Measurements from ENCODE around the gene GLP2R.

The GLP2R gene

DNA sequence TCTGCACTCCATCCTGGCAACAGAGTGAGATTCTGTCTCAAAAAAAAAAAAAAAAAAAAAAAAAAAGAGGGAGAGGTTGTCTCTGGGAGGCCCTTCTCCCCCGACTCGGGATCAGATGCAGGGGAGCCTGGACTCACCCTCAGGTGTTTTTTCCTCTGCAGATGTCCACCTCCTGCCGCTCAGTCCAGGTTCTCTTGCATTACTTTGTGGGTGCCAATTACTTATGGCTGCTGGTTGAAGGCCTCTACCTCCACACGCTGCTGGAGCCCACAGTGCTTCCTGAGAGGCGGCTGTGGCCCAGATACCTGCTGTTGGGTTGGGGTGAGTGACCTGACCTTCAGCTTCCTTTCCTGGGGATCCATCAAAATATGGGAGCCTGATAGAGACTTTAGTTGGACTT, 34.1 kb downstream of the GLP2R start:
- no peak for DNase-seq

DNA sequence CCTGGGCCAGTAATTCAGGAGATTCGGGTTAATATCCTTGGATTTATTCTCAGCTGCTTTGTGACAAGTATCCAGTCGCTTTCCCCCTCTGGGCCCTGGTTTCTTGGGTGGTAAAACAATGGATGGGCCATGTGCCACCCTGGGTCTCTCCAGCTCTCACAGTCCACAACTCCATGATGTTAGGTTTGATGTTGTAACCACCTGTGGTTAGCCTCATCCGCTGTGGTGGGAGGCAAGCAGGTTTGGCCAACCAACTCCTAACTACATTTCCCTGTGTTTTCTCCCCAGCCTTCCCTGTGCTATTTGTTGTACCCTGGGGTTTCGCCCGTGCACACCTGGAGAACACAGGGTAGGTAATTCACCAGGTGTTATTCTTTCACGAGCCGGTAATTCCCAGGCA, 35.1 kb downstream of the GLP2R start:
- no peak for DNase-seq

DNA sequence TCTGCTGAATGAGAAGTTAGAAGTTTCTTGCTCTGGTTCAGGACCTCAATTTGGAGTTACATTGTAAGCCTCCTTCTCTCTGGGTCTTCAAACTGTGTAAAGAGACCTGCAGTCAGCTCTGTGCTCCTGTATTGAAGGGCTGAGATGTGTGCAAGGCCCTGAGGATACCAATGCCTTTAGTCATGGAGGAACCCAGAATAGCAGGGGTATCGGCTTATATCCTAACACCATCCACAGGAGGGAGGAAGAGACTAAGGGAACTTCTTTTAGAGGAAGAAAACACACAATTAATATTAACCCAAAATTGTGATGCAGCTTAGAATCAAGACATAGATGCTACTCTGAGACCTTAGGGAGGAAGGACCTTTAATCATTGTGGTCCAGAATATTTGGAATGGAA, 36.5 kb downstream of the GLP2R start:
- DNase-seq = no peak

DNA sequence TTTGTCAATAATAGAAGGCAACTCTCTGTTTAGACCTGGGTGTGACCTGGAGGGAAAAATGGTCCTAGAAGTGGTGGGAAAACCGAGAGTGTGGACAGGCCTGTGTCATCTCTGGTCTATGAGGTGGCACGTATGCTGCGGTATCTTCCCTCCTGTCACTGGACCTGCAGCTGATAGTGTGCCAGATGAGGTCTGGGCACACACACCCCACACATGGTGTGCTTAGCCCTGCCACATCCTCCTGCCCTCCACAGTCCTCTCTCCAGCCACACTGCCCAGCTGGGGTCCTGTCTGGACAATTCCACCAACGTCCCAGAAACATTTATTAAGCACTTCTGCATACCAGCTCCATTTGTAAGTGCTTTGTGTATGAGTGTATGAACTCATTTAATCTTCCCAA, 37.2 kb downstream of the GLP2R start:
- DNase-seq = no peak

DNA sequence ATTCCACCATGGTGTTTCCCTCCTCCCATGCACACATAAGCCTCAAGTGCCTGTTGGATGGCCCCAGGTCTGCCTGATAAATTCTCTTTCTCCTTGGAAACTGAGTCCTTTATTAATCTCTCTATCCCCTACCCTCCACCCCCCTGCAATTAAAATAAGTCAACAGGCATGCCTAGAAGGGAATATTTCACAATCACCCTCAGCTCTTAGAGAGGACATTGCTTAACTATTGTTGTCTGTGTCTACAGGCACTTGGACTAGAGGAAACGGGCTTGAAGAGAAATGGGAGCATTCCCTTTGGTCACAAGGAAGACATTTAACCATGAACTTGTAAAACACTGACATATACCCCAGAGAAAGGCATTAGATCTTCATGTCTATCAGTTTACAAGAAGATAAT, 39.9 kb downstream of the GLP2R start:
- no peak for DNase-seq

DNA sequence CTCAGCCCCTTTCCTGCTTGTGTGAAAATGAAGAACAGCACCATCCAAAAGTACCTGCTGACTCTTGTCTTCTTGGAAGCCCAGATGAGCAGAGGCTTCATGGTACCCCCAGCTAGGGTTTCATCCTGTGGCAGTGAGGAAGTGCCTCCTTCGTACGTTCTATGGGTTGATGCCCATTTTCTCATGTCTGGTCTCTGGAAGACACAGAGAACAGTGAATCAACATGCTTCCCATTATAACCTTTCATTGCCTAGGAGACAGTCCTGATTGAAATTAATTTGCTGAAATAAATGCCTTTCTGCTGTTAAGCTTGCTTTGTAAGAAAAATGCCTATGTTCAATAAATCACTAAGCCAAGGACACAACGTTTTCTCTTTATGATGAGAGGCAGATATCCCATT, 42.8 kb downstream of the GLP2R start:
- no peak for DNase-seq

DNA sequence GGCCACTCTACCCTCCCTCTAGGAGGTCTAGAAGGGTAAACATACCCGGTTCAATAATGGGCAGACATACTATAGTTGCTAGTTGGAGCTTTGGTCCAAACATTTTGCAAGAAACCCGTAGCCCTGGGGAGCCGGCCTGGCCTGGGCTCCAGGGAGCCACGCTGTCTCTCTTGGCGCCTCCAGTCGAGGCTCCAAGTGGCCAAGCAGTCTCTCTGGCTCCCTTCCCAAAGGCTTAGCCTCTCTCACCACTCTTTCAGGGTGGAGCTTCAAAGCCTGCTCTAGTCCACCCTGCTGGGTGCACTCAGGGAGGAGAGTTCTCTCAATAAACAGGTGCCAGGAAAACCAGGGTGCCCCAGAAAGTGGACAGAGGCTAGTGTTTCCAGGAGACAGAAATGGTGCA, 47.1 kb downstream of the GLP2R start:
- no peak for DNase-seq

DNA sequence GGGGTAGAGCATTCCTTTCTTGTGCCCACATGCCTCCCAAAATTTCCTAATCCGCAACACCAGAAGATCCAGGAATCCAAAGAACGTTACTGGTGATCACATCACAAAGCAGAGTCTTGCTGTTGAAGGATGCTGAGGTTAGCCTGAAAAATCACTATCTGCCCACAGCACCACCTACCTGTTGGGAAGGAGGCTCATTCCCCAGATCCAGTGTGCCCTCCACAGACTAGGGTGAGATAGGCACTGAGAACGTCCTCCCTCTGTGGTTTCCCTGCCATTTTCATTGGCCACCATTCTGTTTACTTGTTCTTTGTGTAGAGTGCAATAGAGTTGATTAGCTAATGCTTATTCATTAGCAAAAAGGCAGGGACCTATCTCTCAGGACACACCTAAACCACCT, 49.0 kb downstream of the GLP2R start:
- DNase-seq = no peak

DNA sequence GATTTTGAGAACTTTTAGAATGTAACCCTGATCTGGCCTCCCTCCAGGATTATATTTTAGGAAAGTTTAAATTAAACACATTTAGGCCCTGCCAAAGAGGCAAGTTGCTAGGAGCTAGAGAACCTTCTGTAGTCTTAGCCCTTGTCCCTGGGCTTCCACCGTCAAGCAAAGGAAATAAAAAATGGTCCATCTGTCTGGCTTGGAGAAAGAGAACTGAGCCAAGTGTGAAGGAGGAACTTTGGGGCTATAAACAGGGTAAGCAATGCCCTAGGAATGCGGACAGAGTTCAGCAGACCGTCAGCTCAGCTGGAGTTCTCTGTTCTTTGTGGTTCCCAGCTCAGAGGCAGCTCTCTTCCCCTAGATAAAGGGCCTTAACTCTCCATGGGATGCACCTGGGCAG, 49.7 kb downstream of the GLP2R start:
- DNase-seq = no peak

DNA sequence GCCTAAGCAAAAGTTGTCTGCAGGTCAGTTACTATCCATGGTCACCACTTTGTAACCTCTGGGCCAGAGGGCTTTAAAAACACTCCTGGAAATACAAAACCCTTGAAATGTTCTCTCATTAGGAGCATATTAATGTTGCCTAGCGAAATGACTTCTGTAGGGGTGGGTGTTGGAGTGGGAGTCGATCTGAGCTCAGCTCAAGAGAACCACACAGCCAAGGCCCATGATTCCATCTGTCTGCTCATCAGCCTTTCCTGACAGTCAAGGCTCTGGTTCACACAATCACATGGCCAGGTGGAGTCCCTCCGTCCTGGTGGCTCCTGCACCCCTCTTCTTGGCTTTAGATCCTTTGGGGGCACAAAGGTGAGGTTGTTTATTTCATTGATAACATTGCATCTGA, 52.6 kb downstream of the GLP2R start:
- no peak for DNase-seq

DNA sequence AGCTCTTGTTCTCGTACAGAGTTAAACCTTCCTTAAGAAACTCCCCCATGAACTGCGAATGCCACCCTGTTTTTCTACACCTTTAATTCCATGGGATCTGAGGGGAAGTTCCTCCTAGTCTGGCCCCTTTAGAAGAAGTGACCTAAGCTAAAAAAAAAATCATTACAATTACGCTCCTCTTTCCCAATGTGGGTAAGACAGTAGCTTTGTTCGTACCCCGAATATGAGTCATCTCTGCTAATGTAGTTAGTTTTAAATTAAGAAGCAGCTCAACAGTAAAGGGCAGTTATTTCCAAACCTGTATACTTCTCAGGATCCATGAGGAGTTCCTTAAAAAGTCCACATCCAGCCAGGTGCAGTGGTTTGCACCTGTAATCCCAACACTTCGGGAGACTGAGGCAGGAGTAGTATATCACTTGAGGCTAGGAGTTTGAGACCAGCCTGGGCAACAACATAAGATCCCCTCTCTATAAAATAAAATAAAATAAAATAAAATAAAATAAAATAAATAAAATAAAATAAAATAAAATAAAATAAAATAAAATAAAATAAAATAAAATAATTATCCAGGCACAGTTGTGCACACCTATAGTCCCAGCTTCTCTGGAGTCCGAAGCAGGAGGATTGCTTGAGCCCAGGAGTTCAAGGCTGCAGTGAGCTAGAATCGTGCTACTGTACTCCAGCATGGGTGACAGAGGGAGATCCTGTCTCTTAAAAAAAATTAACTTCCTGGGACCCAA, 53.2 kb downstream of the GLP2R start:
- no peak for DNase-seq

DNA sequence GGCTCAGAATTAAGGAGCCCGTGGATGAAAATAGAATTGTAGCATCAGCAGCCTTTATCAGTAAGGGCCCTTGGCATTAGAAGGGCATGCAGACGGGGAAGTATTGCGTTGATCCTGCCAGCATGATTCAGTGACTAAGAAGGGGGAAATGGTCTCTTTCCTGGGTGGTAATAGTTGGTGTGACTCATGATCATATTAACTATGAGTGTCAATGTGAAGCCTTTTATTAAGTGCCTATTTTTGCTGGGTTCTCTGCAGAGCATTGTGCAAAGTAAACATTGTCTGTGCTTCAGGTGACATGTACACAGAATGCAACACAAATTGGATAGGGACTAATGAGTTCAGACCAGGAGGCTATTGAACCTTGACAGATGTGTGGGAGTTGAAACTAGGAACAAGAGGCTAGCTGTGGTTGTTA, 54.9 kb downstream of the GLP2R start:
- DNase-seq = no peak

DNA sequence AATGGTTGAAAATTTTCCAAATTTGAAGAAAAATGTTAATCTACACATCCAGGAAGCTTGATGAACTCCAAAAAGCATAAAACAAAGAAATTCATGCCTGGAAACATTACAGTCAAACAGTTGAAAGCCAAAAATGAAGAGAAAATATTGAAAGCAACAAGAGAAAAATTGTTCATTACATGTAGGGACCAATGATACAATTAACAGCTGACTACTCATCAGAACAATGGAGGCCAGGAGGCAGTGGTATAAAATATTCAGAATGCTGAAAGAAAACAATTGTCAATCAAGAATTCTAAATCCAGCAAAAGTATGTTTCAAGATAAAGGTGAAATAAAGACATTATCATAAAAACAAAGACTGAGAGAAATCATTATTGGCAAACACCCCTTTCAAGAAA, 57.7 kb downstream of the GLP2R start:
- DNase-seq = no peak

DNA sequence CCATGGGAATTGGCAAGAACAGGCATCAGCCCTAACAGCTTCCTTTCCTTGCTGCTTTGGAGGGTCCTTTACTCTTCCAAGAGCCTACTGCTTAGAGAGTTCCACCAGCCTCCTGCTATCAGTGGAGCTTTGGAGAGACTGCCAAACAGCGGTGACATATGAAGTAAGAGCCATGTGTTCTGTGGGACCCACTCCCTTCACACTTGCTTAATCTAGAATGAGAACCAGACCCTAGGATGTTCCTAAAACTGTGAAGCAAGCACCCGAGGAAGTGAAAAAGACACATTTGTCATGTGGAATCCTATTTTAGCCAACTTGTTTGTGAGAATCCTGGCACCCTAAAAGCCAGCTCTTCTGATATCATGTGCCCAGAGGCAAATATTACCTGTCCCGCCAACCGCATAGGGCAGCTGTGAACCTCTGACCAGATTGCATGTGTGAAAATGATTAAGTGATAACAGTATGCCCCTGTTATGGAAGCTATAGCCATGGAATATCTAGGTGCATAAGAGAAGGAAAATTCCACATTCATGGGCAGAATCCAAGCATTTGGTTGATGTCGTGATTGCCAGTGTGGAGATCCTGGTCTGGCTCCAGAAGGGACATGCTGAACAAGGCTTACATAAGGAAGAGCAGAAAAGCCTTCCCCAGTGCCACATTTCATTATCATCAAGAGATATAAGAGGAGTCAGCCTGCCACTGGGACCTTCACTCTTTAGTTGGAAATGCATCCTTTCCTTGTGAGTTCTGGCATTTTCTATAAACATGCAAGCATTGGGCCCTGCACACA, 60.6 kb downstream of the GLP2R start:
- DNase-seq = no peak

DNA sequence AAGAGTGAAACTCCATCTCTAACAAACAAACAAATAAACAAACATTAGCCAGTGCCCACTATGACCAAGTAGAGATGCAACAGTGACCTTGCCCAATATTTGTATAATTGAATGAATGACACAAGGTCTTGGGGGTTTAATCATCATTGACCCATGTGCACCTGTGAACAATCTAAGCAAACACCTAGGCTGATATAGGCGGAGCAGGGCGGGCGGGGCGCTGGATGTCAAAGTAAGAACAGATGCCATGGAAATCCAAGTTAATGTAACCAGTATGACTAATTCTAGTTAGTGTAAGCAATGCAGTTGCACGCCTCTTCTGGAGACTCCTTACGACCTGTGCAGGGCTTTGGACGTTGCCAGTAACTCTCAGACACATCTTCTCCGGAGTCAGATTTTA, 61.8 kb downstream of the GLP2R start:
- DNase-seq = no peak

DNA sequence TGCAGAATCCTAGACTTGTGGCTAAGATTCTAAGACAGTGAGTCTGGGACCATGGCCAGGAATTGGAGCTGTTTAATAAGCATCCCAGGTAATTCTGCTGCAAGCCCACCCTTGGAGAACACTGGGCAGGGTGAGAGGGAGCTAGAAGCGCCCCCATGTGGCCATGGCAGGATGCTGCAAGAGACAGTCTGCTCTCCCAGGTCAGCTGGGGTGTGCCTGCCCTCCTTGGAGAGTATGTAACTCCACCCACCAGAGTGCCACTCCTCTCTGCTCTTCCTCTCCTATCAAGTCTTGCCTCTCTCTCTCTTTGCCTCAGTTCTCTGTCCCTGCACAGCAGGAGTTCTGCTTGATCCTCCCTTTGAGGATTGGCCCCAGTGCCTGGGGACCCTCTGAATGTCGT, 64.4 kb downstream of the GLP2R start:
- DNase-seq = no peak

DNA sequence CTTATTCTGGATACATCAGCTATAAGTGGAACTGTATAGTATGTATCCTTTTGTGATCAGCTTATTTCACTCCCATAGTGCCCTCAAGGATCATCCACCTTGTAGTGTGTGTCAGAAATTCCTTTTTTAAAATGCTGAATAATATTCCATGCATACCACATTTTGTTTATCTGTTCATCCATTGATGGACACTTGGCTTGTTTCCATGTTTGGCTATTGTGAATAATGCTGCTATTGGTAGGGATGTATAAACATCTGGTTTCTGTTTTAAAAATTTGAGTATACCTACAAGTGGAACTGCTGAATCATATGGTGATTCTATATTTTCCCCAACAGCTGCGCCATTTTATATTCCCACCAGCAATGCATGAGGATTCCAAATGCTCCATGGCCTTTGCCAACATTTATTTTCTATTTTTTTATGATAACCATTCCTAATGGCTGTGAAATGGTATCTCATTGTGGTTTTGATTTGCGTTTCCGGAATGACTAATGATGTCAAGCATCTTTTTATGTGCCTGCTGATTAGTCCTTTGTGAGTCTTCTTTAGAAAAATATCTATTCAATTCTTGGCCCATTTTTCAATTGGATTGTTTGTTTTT, 67.8 kb downstream of the GLP2R start:
- no peak for DNase-seq

DNA sequence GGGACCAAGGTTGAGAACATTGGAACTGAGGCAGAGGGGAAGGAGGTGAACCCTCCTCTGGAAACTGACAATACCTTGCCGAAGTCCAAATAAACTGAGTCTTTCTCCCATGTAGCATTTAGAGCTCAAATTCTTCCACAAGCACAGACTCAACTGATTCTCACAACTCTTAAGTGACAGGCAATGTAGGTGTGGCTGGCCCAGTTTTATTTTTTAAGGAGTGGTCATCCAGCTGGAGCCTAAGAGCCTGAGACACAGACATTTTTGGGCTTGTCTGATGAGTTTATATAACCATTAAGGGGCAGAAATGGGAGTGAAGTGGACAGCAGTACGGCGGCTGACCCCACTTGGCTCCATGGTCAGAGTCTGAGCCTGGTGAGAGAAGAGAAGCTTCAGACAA, 68.5 kb downstream of the GLP2R start:
- no peak for DNase-seq

DNA sequence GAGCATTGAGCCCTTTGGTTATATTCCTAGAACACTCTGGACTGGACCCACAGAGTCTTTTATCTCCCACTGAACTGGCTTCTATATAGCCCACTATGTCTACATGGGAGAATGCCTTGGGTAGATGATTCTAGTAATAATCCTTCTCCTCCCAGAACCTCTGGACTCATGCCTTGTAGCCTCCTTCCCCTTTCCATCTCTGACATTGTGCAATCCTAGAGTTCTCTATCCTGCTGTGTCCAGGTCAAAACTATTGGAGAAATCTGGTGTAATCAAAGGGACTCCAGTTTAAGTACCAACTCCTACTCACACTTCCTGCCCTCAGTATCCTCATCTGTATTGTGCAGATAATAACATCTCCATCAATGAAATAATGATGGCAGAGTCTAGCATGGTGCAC, 70.2 kb downstream of the GLP2R start:
- no peak for DNase-seq

DNA sequence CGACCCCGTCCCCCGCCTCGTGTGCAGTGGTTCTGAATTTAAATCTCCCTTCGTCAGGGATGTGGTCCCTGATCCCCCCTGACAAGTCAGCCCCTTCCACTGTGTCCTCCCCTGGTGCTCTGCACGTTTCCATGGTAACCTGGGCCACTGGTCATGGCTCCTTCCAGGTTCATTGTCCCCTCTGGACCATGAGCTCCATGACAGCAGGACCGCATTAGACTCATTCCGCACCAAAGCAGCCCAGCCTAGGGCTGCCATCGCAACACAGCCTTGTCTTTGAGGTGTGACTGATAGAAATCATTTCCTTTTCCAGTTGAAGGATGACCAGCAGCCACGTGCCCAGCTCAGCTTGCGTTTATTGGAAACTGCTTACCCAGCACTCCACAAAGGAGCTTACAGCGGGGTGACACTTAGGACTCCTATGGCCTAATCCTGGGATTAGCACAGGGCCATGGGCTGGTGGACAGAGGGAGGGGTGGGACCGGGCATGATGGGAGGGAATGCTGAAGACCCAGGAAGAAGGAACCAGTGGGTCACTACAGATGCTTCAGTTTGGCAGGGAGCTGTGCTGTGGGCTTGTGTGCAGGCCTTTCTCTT, 71.7 kb downstream of the GLP2R start:
- DNase-seq = no peak

DNA sequence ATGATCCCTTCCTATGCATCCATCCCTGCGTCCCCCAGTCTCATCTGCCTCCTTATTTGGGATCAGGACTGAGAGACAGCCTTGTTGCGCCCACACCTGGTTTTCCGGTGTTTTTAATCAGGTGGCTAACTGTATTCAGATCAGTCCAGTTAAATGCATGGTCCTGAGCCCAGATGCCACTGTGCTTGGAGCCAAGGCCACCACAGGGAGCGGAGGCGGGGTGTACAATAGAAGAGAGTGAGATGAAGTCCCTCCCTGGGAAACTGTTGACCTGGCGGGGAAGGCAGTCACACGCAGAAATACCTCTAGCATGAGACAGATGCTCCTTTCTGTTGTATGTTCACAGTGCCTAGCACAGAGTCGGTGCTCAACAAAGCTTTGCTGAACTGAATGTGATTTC, 73.1 kb downstream of the GLP2R start:
- no peak for DNase-seq

DNA sequence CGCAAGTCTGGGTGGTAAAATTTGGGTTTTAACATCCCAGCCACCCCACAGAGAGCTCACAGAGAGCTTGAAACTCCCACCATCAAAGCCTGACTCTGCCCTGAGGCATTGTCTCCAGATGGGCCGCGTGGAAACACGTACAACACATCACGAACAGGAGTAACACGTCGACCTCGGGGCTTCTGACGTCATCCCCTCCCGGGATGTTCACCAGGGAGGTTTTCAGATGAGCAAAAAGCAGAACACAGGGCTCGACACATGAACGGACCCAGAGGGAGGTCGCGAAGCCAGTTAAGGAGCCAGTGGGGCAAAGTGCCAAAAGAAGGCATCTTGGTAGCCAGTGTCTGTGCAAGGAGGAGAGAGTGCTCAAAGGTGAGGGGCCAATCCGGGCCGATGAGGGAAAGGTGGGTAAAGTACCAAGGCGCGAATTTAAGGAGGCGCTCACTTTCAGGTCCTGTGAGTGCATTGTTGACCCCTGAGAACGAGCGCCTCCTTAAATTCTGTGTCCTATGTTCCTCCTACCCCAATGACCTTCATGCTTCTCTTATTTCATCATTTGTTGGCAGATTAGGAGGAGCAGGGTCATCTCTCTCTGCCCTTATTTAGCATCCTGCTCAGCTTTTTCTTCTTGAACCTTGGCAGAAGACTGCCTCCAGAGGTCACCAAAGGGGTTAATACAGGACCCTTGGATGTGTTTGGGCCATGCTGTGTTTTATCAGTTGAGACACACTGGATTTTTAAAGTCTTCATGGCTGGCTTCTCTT, 73.7 kb downstream of the GLP2R start:
- DNase-seq = no peak

DNA sequence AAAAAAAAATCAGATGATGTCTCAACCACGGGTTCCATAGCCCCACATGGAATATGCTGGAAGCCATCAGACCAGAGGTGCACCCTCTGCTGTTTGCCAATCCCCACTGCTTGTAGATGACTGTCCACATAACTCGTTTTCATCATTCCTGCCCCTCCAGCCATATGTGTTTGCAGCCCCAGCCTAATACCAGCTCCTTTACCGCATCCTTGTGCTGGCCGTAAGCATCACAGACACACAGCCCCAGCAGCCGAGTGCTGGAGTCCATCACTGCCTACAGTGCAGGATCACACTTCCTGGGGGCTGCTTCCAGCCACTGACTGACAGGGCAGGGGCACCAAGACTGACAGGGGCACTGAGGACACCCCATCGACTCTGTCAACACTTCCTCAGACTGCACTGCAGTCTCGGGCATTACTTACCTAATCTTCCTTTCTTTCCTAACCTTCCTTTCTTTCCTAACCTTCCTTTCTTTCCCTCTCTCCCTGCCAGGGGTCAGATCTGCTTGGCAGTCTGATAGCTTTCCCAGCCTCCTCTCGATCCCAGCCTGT, 74.4 kb downstream of the GLP2R start:
- no peak for DNase-seq
